Thyroid gland (tissue), 4 donors: ENCODE results near the gene PHACTR1.

Experiments used
- POLR2A ChIP-seq, 2 donors: fragments of 450-650 bp; IDR thresholded peaks; one replicate each; pipeline ENCODE4 v1.6.1; 2017; ENCODE audit warnings: antibody characterized with exemption in 2 of 2, mild to moderate bottlenecking in 2 of 2, moderate library complexity in 1 of 2
- TF ChIP-seq, protein P1 (sequence below), 6 experiments: fragments of 200-600 bp in 3 of 6; fragments of 450-650 bp in 3 of 6; sonication (generic) in 3 of 6; IDR thresholded peaks; one replicate each; pipeline ENCODE4 v1.5.1; 2016 to 2019; ENCODE audit warnings: antibody characterized with exemption in 6 of 6, mild to moderate bottlenecking in 2 of 6, inconsistent platforms in 1 of 6, moderate library complexity in 1 of 6

- TF ChIP-seq, protein P1, sequence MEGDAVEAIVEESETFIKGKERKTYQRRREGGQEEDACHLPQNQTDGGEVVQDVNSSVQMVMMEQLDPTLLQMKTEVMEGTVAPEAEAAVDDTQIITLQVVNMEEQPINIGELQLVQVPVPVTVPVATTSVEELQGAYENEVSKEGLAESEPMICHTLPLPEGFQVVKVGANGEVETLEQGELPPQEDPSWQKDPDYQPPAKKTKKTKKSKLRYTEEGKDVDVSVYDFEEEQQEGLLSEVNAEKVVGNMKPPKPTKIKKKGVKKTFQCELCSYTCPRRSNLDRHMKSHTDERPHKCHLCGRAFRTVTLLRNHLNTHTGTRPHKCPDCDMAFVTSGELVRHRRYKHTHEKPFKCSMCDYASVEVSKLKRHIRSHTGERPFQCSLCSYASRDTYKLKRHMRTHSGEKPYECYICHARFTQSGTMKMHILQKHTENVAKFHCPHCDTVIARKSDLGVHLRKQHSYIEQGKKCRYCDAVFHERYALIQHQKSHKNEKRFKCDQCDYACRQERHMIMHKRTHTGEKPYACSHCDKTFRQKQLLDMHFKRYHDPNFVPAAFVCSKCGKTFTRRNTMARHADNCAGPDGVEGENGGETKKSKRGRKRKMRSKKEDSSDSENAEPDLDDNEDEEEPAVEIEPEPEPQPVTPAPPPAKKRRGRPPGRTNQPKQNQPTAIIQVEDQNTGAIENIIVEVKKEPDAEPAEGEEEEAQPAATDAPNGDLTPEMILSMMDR (IDR thresholded peaks at IDR 0.05): no peak
- no peak for TF ChIP-seq POLR2A (IDR thresholded peaks at IDR 0.05)
Measured at GRCh38 chr6:12967686-12968085, 251.1 kb downstream of the PHACTR1 start.
